ENCODE data around the gene PHYHIPL.
"Not testable (repeated sequence)": the region's sequence is repeated elsewhere in the genome, so short reads cannot be mapped to it uniquely, and the experiment has no call there.

PHYHIPL gene

DNA sequence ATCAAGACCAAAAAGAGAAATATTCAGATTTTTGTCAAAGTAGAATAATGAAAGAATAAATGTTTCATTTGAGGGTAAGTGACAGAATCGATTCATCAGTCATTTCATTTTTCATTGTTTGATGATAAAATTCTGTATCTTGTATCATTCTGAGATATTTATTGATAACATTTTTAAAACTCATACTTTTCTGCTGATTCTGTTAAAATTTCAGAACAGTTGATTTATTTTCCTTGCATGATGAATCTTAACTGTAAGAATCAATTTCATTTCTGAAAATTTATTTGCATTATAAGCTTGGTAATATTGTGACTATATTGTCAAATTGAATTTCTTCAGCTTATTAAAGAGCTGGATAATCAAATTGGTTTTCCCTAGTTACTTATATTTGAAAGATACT, 13.9 kb downstream of the PHYHIPL start:
- no peak for DNase-seq (ENCODE audit: low read depth, low spot score)

DNA sequence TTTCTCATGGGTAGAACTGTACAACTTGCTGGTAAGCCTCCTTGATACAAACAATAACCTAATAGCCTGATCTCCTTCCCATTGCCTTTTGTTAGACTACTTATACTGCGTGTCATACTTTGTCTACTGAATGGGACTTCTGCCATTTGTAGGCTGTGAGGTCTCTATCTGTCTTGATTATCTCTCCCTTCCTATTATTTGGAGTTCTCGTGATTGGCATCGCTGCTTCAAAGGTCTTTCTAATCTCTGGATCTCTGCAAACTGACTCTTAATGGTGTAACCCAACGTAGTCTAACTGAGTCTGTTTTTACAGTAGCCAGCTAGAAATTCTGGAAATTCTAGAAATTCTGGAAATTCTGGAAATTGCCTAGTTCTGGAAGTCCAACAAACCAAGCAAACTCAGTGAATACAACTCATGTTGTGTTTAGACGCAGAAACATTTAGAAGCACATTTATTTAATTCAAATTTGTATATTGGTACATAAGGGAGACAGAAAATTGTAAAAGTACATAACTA, 29.8 kb downstream of the PHYHIPL start:
- no peak for DNase-seq (ENCODE audit: low read depth, low spot score)

DNA sequence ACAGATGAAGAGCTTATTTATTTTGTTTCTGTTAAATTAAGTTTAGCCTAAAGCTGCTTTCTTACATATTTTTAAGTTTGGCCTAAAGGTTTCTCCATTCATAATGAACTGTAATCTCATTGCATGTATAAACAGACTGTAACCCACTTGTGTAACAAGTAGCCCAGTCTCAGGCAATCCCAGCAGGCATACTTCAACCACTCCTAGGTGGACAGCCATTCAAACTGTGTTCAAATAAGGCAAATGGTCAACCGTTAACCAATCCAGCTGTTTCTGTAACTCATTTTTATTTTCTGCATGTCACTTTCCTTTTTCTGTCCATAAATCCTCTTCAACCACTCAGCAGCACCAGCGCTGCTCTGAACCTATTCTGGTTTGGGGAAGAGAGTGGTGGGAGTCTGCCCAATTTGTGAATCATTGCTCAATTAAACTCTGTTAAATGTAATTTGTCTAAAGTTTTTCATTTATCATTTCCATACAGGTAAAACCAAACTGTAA, 35.9 kb downstream of the PHYHIPL start:
- no peak for DNase-seq (ENCODE audit: low read depth, low spot score)

GRCh38 chr10:59214160-59214559, 37.7 kb downstream of the PHYHIPL start:
- DNase-seq (ENCODE audit: low read depth, low spot score) = no peak

- DNase-seq (ENCODE audit: low read depth, low spot score) = no peak
Observed at GRCh38 chr10:59216178-59216869, 39.9 kb downstream of the PHYHIPL start.

DNA sequence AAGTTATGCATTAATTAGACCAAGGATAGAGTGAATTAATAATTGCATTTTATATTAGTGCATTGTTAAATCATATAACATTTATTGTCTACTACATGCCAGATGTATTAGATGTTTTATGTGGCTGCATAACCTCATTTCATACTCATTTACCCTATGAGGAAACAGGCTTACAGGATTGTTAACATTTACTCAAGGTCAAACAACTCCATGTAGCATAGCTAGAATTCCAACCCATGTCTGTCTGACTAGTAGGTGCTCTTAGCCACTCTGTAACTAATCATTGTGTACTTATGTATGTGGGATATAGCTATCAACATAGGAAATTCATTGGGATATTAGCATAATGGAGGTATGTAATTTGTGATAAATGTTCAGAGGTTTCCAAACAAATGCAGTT, 46.3 kb downstream of the PHYHIPL start:
- DNase-seq (ENCODE audit: low read depth, low spot score) = no peak

- not testable (repeated sequence) for DNase-seq (ENCODE audit: low read depth, low spot score)
Observed at GRCh38 chr10:59223597-59223996, 47.2 kb downstream of the PHYHIPL start.

DNA sequence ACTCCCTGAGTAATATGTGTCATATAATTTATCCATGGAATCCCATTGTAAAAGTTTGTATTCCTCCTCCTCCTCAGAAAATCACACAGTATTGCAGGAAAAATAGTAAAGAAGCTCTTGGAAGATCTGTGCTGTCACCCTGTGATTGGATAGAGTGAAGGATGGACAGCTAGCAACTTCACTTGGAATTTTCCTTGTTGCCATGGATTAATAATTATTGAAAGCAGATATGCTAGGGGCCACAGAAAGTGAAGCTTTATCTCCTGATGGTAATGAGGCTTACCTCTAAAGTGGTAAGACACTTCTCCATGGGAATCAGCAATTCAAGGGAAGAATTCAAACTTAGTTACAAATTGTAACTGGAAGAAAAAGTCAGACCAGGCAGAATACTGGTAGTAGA, 48.8 kb downstream of the PHYHIPL start:
- no peak for DNase-seq (ENCODE audit: low read depth, low spot score)

- DNase-seq (ENCODE audit: low read depth, low spot score) = no peak
Observed at GRCh38 chr10:59227136-59227673, 50.8 kb downstream of the PHYHIPL start.

DNA sequence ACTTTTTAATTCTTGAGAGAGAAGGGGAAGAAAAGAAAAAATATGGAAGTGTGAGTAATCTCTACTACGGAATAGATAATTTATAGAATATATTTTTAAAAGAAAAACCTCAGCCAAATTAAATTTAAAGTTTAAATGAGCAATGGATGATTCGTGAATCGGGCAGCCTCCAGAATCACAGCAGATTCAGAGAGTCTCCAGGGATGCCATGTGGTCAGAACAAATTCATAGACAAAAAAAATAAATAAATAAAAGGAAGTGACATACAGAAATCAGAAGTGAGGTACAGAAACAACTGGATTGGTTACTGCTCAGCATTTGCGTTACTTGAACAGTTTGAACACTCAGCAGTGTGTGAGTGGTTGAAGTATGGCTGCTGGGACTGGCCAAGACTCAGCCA, 53.0 kb downstream of the PHYHIPL start:
- DNase-seq (ENCODE audit: low read depth, low spot score) = no peak

- DNase-seq (ENCODE audit: low read depth, low spot score) = no peak
Observed at GRCh38 chr10:59234194-59234593, 57.8 kb downstream of the PHYHIPL start.

- no peak for DNase-seq (ENCODE audit: low read depth, low spot score)
Observed at GRCh38 chr10:59234816-59235429, 58.5 kb downstream of the PHYHIPL start.

DNA sequence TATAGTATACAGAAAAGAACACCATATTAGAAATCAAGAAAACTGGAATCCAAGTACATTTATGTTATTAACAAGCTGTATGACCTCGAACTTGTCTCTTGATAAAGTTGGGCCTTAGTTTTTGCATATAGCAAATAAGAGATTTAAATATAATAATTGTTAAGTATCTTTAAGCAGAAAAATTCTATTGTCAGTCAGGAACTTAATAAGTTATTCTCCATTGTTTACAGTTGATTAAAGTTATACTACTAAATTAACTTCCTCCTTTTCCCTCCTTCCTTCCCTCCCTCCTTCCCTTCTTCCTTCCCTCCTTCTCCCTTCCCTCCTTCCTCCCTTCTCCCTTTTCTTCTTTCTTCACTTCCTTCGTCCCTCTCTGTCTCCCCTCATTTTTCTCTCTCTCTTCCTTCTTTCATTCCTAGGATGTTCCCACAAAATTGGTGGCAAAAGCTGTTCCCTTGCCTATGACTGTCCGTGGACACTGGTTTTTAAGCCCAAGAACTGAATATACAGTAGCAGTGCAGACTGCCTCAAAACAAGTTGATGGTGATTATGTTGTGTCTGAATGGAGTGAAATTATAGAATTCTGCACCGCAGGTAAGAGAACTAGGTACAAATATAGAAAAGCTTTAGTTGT, 59.7 kb downstream of the PHYHIPL start:
- no peak for DNase-seq (ENCODE audit: low read depth, low spot score)

DNA sequence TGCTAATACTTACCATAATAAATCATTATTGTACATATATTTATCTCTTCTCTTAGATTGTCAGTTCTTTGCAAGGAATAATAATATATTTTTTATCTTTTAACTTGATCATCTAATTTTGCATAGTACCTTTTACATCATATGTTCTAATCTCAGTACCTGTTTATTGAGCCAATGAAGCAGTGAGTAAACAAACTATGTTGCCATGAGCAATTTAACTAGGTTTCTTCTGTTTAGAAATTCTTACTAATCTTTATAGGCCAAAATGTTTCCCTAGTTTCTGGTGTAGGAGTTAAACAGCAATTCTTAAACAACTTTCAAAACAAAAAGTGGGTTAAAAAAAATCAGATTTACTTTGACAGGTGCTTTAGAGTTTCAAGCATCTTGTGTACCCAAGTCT, 61.3 kb downstream of the PHYHIPL start:
- DNase-seq (ENCODE audit: low read depth, low spot score) = no peak

- not testable (repeated sequence) for DNase-seq (ENCODE audit: low read depth, low spot score)
Observed at GRCh38 chr10:59239108-59239507, 62.7 kb downstream of the PHYHIPL start.

GRCh38 chr10:59240582-59241183, 64.2 kb downstream of the PHYHIPL start:
- DNase-seq (ENCODE audit: low read depth, low spot score) = no peak

GRCh38 chr10:59242057-59242456, 65.6 kb downstream of the PHYHIPL start:
- no peak for DNase-seq (ENCODE audit: low read depth, low spot score)

DNA sequence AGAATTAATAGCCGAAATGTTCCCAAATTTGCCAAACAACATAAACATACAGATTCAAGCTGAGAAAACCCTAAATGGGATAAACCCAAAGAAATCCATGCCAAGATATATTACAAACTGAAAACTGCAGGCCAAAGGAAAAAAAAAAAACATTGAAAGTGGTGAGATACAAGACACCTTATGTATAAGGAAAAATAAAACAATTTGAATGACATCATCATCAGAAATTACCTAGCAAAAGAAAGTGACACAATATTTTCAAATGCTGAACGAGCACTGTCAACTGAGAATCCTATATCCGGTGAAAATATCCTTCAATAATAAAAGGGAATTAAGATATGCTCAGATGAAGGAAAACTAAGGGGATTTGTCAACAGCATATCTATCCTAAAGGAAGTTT, 66.5 kb downstream of the PHYHIPL start:
- DNase-seq (ENCODE audit: low read depth, low spot score) = no peak

- no peak for DNase-seq (ENCODE audit: low read depth, low spot score)
Observed at GRCh38 chr10:59243611-59244195, 67.3 kb downstream of the PHYHIPL start.

DNA sequence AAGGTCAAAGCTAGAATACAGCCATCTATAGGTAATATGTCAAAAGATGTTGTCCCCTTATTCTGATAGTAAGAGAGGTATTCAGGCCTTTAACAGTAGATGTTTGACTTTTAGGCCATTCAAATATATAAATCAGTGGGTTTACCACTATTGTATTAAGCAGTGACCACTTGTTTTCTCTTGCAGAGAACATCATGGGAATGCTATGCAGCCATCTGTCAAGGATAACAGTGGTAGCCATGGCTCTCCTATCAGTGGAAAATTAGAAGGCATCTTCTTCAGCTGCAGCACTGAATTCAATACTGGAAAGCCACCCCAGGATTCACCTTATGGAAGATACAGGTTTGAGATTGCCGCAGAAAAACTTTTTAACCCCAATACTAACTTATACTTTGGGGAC, 68.4 kb downstream of the PHYHIPL start:
- DNase-seq (ENCODE audit: low read depth, low spot score) = no peak

GRCh38 chr10:59245686-59246085, 69.2 kb downstream of the PHYHIPL start:
- DNase-seq (ENCODE audit: low read depth, low spot score) = no peak

DNA sequence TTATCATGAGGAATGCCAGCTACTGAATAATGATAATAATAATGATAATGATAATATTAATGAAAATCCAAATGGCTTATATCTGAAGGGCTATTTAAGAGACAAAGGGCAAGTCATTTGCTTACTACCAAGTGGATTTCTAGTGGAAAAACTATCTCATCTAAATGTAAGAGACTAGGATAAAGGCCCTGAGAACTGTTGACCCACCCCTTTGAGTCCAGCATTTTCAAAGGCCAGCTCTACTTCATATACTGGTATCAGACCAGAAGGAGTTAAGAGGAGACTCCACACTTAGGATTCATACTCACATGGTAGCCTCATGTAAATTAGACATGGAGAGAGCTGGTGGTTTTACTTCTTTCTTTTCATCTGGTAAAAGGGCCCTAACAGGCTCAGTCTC, 76.0 kb downstream of the PHYHIPL start:
- no peak for DNase-seq (ENCODE audit: low read depth, low spot score)
